CD4-positive, alpha-beta T cell (primary cell): ENCODE measurements around the gene SBNO2. TPM values are rescaled to one million over a fixed set of nuclear protein-coding genes. Genes with fewer than 3 reads are reported as not detected.

Source experiments
- ATAC-seq: fragments of 200-7000 bp; cut with Tn5 transposase; one replicate; pipeline ENCODE4 v1.10.0; 2022; ENCODE audit warnings: mild to moderate bottlenecking; ENCODE audit not compliant: poor library complexity
- CTCF ChIA-PET: fragments of 350-600 bp; sonication (Branson Sonifier 250); formaldehyde crosslinking; loops from one replicate; lab custom pipeline; 2021; ENCODE audit warnings: antibody characterized with exemption, inconsistent platforms; lab: Charles Lee
- POLR2A ChIA-PET: fragments of 350-600 bp; sonication (Branson Sonifier 250); formaldehyde crosslinking; loops from one replicate; lab custom pipeline; 2021; ENCODE audit warnings: antibody characterized with exemption, inconsistent platforms; lab: Charles Lee
- DNase-seq, 14 experiments: peaks; one replicate each; pipeline ENCODE4 v3.0.0-alpha.2; 2013 to 2020; ENCODE audit warnings: mixed read lengths in 2 of 14
- H3K27ac ChIP-seq, 2 donors: one replicate each; pipeline versions ENCODE4 v1.5.1 to v1.7.0; 2013; ENCODE audit warnings: low read length in 2 of 2, low read depth in 1 of 2, mild to moderate bottlenecking in 1 of 2
- H3K27me3 ChIP-seq, 2 experiments: 1 replicate in 1 of 2; 2 replicates in 1 of 2; pipeline versions ENCODE4 v1.6.1 to v1.7.0; 2013; ENCODE audit warnings: low read length in 2 of 2, control low read depth in 1 of 2, mild to moderate bottlenecking in 1 of 2, moderate library complexity in 1 of 2; ENCODE audit not compliant: insufficient read depth in 2 of 2, control insufficient read depth in 1 of 2
- H3K36me3 ChIP-seq: one replicate; pipeline ENCODE4 v1.6.1; 2013; ENCODE audit warnings: low read length, control low read depth; ENCODE audit not compliant: insufficient read depth
- H3K4me1 ChIP-seq: one replicate; pipeline ENCODE4 v1.6.1; 2013; ENCODE audit warnings: low read length, control low read depth; ENCODE audit not compliant: insufficient read depth
- H3K4me3 ChIP-seq: one replicate; pipeline ENCODE4 v1.5.1; 2013; ENCODE audit warnings: mild to moderate bottlenecking, low read length, moderate library complexity
- H3K9me3 ChIP-seq, 2 experiments: 1 replicate in 1 of 2; 2 replicates in 1 of 2; pipeline versions ENCODE4 v1.6.1 to v1.7.0; 2013; ENCODE audit warnings: low read length in 2 of 2, mild to moderate bottlenecking in 2 of 2, control low read depth in 1 of 2, moderate library complexity in 1 of 2; ENCODE audit not compliant: control insufficient read depth in 1 of 2, insufficient read depth in 1 of 2
- H3K27ac Mint-ChIP-seq: one replicate; pipeline ENCODE4 v1.8.0; 2020; ENCODE audit warnings: mixed read lengths
- H3K27me3 Mint-ChIP-seq: one replicate; pipeline ENCODE4 v1.8.0; 2021; ENCODE audit warnings: mixed read lengths
- H3K36me3 Mint-ChIP-seq: one replicate; pipeline ENCODE4 v1.8.0; 2021; ENCODE audit warnings: low read depth, mixed read lengths
- H3K4me1 Mint-ChIP-seq: one replicate; pipeline ENCODE4 v1.8.0; 2021; ENCODE audit warnings: low read depth, mixed read lengths
- H3K4me3 Mint-ChIP-seq: one replicate; pipeline ENCODE4 v1.8.0; 2020; ENCODE audit warnings: mild to moderate bottlenecking, mixed read lengths
- H3K9me3 Mint-ChIP-seq: one replicate; pipeline ENCODE4 v1.8.0; 2020; ENCODE audit warnings: mixed read lengths
- intact Hi-C, 2 experiments: fragments of 100-400 bp; cut with DNase I in 1 of 2; cut with micrococcal nuclease in 1 of 2; formaldehyde crosslinking; loops; one replicate each; pipeline versions ENCODE4 v1.15.1 to v1.9.0; 2023 to 2025; cut with DNase I, micrococcal nuclease
- total RNA-seq, 174 experiments: library from RNA in 2 of 174; stranded (reverse) in 2 of 174; gene quantifications; one replicate each; pipeline ENCODE4 v1.2.3 and lab custom pipeline; 2021 to 2026
- TF ChIP-seq, protein P1 (sequence below): fragments of 200-600 bp; IDR thresholded peaks from one replicate; pipeline ENCODE4 v1.8.0; 2022; ENCODE audit warnings: antibody characterized with exemption, mild to moderate bottlenecking

The SBNO2 gene
- total RNA-seq, 2 experiments from 2014 or later: 126 to 137 TPM

- H3K27ac ChIP-seq: peak overlapping the region; percentile 34 to 64
- Mint-ChIP-seq H3K4me1 (peaks cover 39% of the 10 kb centered on the region), H3K27ac (peak overlapping the region; percentile 98)
These were observed 91.7 kb downstream of the SBNO2 start for GRCh38 chr19:1082165-1082927.

DNA sequence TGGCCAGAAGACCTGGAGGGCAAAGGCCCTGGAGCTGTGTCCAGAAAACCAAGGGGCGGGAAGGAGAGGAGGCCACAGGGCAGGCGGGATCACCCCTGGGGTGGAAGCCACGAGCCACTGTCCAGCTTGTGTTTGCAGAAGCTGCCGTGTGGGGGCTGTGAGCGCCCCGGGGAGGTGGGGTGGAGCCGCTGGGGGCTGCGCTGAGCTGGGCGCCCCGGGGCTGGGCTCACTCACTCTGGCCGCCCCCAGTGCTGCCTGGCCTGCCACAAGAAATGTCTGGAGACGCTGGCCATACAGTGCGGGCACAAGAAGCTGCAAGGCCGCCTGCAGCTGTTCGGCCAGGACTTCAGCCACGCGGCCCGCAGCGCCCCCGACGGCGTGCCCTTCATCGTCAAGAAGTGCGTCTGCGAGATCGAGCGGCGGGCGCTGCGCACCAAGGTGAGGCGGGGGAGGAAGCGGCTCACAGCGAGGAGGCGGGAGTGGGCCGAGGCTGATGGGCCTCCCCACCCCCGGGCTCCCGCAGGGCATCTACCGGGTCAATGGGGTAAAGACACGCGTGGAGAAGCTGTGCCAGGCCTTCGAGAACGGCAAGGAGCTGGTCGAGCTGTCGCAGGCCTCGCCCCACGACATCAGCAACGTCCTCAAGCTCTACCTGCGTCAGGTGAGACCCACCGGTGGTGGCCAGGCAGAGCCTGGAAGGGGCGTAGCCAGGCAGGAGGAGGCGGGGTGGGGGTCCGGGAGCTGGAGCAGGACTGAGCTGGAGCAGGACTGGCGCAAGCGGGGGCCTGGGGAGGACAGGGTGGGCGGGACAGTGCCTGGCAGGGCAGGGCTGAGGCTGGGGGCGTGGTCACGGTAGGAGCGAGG, 92.5 kb downstream of the SBNO2 start:
- intact Hi-C loops: no loop called here
- peak overlapping the region in 1 of 2 donors; percentile 56 for H3K27ac ChIP-seq
- peak overlapping the region; percentile 98 for H3K27ac Mint-ChIP-seq
- H3K36me3 ChIP-seq: peaks cover 79% of the 10 kb centered on the region
- ATAC-seq (no peak), DNase-seq (no peak)
- H3K9me3 Mint-ChIP-seq: no peaks in the 10 kb centered on the region
- CTCF ChIA-PET: interaction anchor here (1.1 to 2.2 kb wide), 4 partner anchors 16 to 163 kb away, joined by 3 to 11 read pairs (median 5); partner anchors contain the start of gene CNN2
- peaks cover 46% of the 10 kb centered on the region for H3K4me1 Mint-ChIP-seq
- H3K4me3 ChIP-seq: peak overlapping the region; percentile 3
- TF ChIP-seq, protein P1, sequence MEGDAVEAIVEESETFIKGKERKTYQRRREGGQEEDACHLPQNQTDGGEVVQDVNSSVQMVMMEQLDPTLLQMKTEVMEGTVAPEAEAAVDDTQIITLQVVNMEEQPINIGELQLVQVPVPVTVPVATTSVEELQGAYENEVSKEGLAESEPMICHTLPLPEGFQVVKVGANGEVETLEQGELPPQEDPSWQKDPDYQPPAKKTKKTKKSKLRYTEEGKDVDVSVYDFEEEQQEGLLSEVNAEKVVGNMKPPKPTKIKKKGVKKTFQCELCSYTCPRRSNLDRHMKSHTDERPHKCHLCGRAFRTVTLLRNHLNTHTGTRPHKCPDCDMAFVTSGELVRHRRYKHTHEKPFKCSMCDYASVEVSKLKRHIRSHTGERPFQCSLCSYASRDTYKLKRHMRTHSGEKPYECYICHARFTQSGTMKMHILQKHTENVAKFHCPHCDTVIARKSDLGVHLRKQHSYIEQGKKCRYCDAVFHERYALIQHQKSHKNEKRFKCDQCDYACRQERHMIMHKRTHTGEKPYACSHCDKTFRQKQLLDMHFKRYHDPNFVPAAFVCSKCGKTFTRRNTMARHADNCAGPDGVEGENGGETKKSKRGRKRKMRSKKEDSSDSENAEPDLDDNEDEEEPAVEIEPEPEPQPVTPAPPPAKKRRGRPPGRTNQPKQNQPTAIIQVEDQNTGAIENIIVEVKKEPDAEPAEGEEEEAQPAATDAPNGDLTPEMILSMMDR: no peak
- no peaks in the 10 kb centered on the region for H3K9me3 ChIP-seq
- H3K27me3 Mint-ChIP-seq: peaks cover 4% of the 10 kb centered on the region
- H3K27me3 ChIP-seq: no peaks in the 10 kb centered on the region
- peaks cover 84% of the 10 kb centered on the region for H3K36me3 Mint-ChIP-seq
- peaks cover 89% of the 10 kb centered on the region for H3K4me1 ChIP-seq
- peak overlapping the region; percentile 87 for H3K4me3 Mint-ChIP-seq
- POLR2A ChIA-PET: interaction anchor here (1.0 to 21.0 kb wide), 12 partner anchors 1 to 188 kb away, joined by 3 to 1253 read pairs (median 8); partner anchors contain the start of genes ABCA7, ARHGAP45, CIRBP and CNN2

More at GRCh38 chr19:1082165-1082927, 91.7 kb downstream of the SBNO2 start:
- POLR2A ChIA-PET: interaction anchor here (0.6 to 21.0 kb wide), 11 partner anchors 0 to 187 kb away, joined by 3 to 1253 read pairs (median 6); partner anchors contain the start of genes ABCA7, ARHGAP45, CIRBP and CNN2
- Mint-ChIP-seq H3K27me3 (no peaks in the 10 kb centered on the region), H3K9me3 (no peaks in the 10 kb centered on the region), H3K4me3 (peak overlapping the region; percentile 87), H3K36me3 (peaks cover 77% of the 10 kb centered on the region)
- CTCF ChIA-PET: interaction anchor here (0.8 to 2.2 kb wide), 5 partner anchors 17 to 162 kb away, joined by 3 to 11 read pairs (median 4); partner anchors contain the start of genes CNN2 and RNU6-2
- H3K4me1 ChIP-seq: peaks cover 92% of the 10 kb centered on the region
- peak; percentile 76 for ATAC-seq
- peak; percentile 76 to 95 (median 86) for DNase-seq
- TF ChIP-seq, protein P1: no peak
- intact Hi-C loops: no loop called here
- no peaks in the 10 kb centered on the region for H3K27me3 ChIP-seq
- peaks cover 88% of the 10 kb centered on the region for H3K36me3 ChIP-seq
- H3K9me3 ChIP-seq: no peaks in the 10 kb centered on the region
- H3K4me3 ChIP-seq: no peak overlapping the region
